ENCODE results near the gene TPGS2. TPM values are rescaled to one million over a fixed set of nuclear protein-coding genes. Genes with fewer than 3 reads are reported as not detected.

TPGS2 gene
- total RNA-seq, 1 experiment from 2014 or later = 93.3 TPM

DNA sequence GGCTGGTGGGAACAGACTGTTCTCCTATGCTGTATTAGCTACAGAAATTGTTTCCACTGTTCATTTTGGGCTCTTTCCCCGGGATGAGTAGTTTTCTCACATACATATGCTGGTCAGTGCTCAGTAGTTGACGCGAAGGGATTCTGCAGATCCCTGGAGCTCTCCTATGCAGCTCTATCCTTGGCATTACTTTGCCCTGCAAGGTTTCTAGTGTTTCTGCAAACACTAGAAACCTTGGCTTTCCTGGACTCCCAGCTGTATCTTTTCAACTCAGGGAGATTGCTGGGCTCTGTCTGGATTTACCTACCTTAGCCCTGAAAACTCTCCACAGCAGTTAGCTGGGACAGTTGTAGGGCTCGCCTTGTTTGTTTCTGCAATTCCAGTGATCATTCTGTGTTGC is 11.0 kb upstream of the TPGS2 start:
- TF ChIP-seq EZH2 (IDR thresholded peaks at IDR 0.05) (no peak), MAX (IDR thresholded peaks at IDR 0.05) (no peak), SIN3A (IDR thresholded peaks at IDR 0.05; ENCODE audit: low read depth) (no peak), POLR2AphosphoS5 (IDR thresholded peaks at IDR 0.05; ENCODE audit: low read depth, low read length) (no peak), JUND (IDR thresholded peaks at IDR 0.05) (no peak), YY1 (IDR thresholded peaks at IDR 0.05; ENCODE audit: extremely low read depth, insufficient replicate concordance, low read depth, low read length) (no peak), RAD21 (IDR thresholded peaks at IDR 0.05; ENCODE audit: low read depth) (no peak), EZH2phosphoT487 (IDR thresholded peaks at IDR 0.05; ENCODE audit: borderline replicate concordance) (no peak), ELF1 (IDR thresholded peaks at IDR 0.05; ENCODE audit: borderline replicate concordance, low read depth) (no peak), ATF3 (IDR thresholded peaks at IDR 0.05) (no peak), EGR1 (IDR thresholded peaks at IDR 0.05; ENCODE audit: low read depth) (no peak), POLR2A (IDR thresholded peaks at IDR 0.05; ENCODE audit: borderline replicate concordance, extremely low read depth, insufficient read depth, insufficient read length) (no peak), CBX3 (IDR thresholded peaks at IDR 0.05; ENCODE audit: low read depth) (no peak), CEBPB (IDR thresholded peaks at IDR 0.05; ENCODE audit: low read depth) (no peak)
- TF ChIP-seq, protein P1, sequence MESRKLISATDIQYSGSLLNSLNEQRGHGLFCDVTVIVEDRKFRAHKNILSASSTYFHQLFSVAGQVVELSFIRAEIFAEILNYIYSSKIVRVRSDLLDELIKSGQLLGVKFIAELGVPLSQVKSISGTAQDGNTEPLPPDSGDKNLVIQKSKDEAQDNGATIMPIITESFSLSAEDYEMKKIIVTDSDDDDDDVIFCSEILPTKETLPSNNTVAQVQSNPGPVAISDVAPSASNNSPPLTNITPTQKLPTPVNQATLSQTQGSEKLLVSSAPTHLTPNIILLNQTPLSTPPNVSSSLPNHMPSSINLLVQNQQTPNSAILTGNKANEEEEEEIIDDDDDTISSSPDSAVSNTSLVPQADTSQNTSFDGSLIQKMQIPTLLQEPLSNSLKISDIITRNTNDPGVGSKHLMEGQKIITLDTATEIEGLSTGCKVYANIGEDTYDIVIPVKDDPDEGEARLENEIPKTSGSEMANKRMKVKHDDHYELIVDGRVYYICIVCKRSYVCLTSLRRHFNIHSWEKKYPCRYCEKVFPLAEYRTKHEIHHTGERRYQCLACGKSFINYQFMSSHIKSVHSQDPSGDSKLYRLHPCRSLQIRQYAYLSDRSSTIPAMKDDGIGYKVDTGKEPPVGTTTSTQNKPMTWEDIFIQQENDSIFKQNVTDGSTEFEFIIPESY (IDR thresholded peaks at IDR 0.05; ENCODE audit: extremely low read depth, insufficient replicate concordance, low read length) = no peak
- TF ChIP-seq, protein P2, sequence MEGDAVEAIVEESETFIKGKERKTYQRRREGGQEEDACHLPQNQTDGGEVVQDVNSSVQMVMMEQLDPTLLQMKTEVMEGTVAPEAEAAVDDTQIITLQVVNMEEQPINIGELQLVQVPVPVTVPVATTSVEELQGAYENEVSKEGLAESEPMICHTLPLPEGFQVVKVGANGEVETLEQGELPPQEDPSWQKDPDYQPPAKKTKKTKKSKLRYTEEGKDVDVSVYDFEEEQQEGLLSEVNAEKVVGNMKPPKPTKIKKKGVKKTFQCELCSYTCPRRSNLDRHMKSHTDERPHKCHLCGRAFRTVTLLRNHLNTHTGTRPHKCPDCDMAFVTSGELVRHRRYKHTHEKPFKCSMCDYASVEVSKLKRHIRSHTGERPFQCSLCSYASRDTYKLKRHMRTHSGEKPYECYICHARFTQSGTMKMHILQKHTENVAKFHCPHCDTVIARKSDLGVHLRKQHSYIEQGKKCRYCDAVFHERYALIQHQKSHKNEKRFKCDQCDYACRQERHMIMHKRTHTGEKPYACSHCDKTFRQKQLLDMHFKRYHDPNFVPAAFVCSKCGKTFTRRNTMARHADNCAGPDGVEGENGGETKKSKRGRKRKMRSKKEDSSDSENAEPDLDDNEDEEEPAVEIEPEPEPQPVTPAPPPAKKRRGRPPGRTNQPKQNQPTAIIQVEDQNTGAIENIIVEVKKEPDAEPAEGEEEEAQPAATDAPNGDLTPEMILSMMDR (IDR thresholded peaks at IDR 0.05 in 2 of 3, conservative IDR thresholded peaks at IDR 0.05 in 1 of 3; ENCODE audit: borderline replicate concordance in 1 of 3, insufficient read depth in 1 of 3, low read depth in 2 of 3, low read length in 2 of 3) = no peak
- intact Hi-C loops (cut with micrococcal nuclease) = no loop called here
- Histone ChIP-seq H3K79me2 (ENCODE audit: insufficient read depth, low read length) (no peaks in the 10 kb centered on the region), H3K36me3 (ENCODE audit: control insufficient read depth in 1 of 2, insufficient read depth in 2 of 2, low read length in 2 of 2) (no peaks in the 10 kb centered on the region), H3K4me3 (replicated peaks in 1 of 2; ENCODE audit: low read depth in 1 of 2, low read length in 2 of 2) (no peak overlapping the region), H3K9me3 (ENCODE audit: control insufficient read depth in 1 of 2, insufficient read depth in 1 of 2, low read depth in 1 of 2, low read length in 2 of 2) (no peaks in the 10 kb centered on the region), H3K9ac (ENCODE audit: low read length) (no peak overlapping the region), H4K20me1 (ENCODE audit: insufficient read depth) (no peaks in the 10 kb centered on the region), H3K27me3 (ENCODE audit: insufficient read depth, low read length) (no peaks in the 10 kb centered on the region), H3K4me1 (ENCODE audit: control insufficient read depth in 1 of 2, insufficient read depth in 2 of 2, low read length in 2 of 2) (no peaks in the 10 kb centered on the region), H2AFZ (ENCODE audit: low read depth, low read length, poor library complexity, severe bottlenecking) (no peak overlapping the region), H3K9me2 (ENCODE audit: insufficient read depth) (no peaks in the 10 kb centered on the region), H3K27ac (ENCODE audit: low read depth, low read length) (no peak overlapping the region), H3K4me2 (ENCODE audit: low read length) (no peak overlapping the region)
- ATAC-seq (no peak), DNase-seq (ENCODE audit: low read depth, low spot score) (no peak)
- ChIA-PET POLR2A (no interaction called here), CTCF (no interaction called here), RAD21 (ENCODE audit: low non-redundant PET in 1 of 2, low total read pairs in 2 of 2, uncharacterized antibody in 2 of 2, unreplicated experiment in 2 of 2) (no interaction called here)
- BruUV-seq (replicated peaks) = no TSS peak

Data from HCT116 (cell line).